HL-60 (cell line): ENCODE results near the gene PPFIA4.

Experiments
- GABPA ChIP-seq: IDR thresholded peaks from 2 replicates; pipeline ENCODE4 v1.6.1; 2012; ENCODE audit warnings: low read depth
- POLR2AphosphoS5 ChIP-seq: IDR thresholded peaks from 2 replicates; pipeline ENCODE4 v1.6.1; 2012; ENCODE audit warnings: low read depth
- SPI1 ChIP-seq: IDR thresholded peaks from 2 replicates; pipeline ENCODE4 v1.6.1; 2012; ENCODE audit warnings: low read depth, mild to moderate bottlenecking, borderline replicate concordance
- TF ChIP-seq, protein P1 (sequence below): IDR thresholded peaks from one replicate; pipeline ENCODE4 v1.5.1; 2011; ENCODE audit warnings: low read length, control low read depth, inconsistent platforms; ENCODE audit not compliant: insufficient read depth
- TF ChIP-seq, protein P2 (sequence below): IDR thresholded peaks from 2 replicates; pipeline ENCODE4 v1.6.1; 2012; ENCODE audit warnings: low read depth; ENCODE audit not compliant: insufficient replicate concordance

DNA sequence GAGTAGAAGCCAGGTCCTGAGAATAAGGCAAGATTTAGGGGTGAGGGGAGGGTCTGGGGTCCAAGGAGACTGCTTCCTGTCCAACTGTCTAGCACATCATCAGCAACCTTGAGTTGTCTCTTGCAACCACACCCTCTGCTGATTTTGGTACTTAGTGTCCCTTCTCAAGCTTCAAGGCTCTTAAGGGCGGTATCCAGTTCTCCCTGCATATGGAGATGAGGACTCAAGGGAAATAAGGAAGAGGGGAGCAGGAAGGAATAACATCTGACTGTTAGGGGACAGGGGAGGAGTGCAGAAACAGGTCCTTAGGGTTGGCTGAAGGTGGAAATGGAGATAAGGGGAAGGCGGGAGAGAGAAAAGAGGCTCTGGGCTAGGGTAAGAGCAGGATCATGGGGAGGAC, 47.2 kb downstream of the PPFIA4 start:
- TF ChIP-seq, protein P1, sequence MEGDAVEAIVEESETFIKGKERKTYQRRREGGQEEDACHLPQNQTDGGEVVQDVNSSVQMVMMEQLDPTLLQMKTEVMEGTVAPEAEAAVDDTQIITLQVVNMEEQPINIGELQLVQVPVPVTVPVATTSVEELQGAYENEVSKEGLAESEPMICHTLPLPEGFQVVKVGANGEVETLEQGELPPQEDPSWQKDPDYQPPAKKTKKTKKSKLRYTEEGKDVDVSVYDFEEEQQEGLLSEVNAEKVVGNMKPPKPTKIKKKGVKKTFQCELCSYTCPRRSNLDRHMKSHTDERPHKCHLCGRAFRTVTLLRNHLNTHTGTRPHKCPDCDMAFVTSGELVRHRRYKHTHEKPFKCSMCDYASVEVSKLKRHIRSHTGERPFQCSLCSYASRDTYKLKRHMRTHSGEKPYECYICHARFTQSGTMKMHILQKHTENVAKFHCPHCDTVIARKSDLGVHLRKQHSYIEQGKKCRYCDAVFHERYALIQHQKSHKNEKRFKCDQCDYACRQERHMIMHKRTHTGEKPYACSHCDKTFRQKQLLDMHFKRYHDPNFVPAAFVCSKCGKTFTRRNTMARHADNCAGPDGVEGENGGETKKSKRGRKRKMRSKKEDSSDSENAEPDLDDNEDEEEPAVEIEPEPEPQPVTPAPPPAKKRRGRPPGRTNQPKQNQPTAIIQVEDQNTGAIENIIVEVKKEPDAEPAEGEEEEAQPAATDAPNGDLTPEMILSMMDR: no peak
- TF ChIP-seq, protein P2, sequence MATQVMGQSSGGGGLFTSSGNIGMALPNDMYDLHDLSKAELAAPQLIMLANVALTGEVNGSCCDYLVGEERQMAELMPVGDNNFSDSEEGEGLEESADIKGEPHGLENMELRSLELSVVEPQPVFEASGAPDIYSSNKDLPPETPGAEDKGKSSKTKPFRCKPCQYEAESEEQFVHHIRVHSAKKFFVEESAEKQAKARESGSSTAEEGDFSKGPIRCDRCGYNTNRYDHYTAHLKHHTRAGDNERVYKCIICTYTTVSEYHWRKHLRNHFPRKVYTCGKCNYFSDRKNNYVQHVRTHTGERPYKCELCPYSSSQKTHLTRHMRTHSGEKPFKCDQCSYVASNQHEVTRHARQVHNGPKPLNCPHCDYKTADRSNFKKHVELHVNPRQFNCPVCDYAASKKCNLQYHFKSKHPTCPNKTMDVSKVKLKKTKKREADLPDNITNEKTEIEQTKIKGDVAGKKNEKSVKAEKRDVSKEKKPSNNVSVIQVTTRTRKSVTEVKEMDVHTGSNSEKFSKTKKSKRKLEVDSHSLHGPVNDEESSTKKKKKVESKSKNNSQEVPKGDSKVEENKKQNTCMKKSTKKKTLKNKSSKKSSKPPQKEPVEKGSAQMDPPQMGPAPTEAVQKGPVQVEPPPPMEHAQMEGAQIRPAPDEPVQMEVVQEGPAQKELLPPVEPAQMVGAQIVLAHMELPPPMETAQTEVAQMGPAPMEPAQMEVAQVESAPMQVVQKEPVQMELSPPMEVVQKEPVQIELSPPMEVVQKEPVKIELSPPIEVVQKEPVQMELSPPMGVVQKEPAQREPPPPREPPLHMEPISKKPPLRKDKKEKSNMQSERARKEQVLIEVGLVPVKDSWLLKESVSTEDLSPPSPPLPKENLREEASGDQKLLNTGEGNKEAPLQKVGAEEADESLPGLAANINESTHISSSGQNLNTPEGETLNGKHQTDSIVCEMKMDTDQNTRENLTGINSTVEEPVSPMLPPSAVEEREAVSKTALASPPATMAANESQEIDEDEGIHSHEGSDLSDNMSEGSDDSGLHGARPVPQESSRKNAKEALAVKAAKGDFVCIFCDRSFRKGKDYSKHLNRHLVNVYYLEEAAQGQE: no peak
- no peak for TF ChIP-seq GABPA
- TF ChIP-seq SPI1: no peak
- TF ChIP-seq POLR2AphosphoS5: no peak
